ENCODE data around the gene EBI3. TPM values are rescaled to one million over a fixed set of nuclear protein-coding genes. Genes with fewer than 3 reads are reported as not detected.

The EBI3 gene
- total and polyA plus RNA-seq, 2 of the 13 experiments (the other 11 are each of a cell fraction or from before 2014, with no cell fraction given): 3.4 TPM; not detected in 1

DNA sequence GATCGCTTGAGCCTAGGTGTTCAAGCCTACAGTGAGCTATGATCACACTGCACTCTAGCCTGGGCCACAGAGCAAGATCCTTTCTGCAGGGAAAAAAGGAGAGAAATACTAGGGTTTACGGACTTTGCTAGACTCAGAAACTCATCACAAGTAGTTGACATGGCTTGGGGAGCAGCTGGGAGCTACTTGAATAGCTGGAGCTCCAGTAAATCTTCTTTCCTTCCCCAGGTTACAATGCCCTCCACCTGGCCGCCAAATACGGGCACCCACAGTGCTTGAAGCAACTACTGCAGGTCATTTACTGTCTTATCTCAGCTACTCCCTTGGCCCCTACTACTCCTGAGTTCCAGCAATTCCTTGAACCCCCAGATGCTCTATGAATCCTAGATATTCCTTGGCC lies 27.5 kb upstream of the EBI3 start:
- H3K4me3 ChIP-seq (replicated peaks in 1 of 3; ENCODE audit: insufficient read depth in 1 of 3, low read depth in 2 of 3, low read length in 3 of 3): no peak overlapping the region
- peaks cover 7 to 47% of the 10 kb centered on the region in 2 experiments; a peak in 4 of 5 replicates for H3K27me3 ChIP-seq (ENCODE audit: control insufficient read depth in 1 of 2, insufficient read depth in 2 of 2, low read length in 2 of 2)
- H3K9ac ChIP-seq (ENCODE audit: insufficient read depth, low read depth, low read length): no peak overlapping the region
- TF ChIP-seq THAP9 (CRISPR knock-in tag; IDR thresholded peaks at IDR 0.05; ENCODE audit: borderline replicate concordance): no peak
- no peak for TF ChIP-seq ZNF660 (CRISPR knock-in tag; IDR thresholded peaks at IDR 0.05; ENCODE audit: borderline replicate concordance, low read depth)
- TF ChIP-seq RBAK (CRISPR knock-in tag; IDR thresholded peaks at IDR 0.05): no peak
- TF ChIP-seq REXO4 (CRISPR knock-in tag; IDR thresholded peaks at IDR 0.05; ENCODE audit: borderline replicate concordance): no peak
- TF ChIP-seq ZNF549 (CRISPR knock-in tag; IDR thresholded peaks at IDR 0.05): no peak
- TF ChIP-seq NFE2L2 (IDR thresholded peaks at IDR 0.05; ENCODE audit: low read length): no peak
- TF ChIP-seq PHF8 (CRISPR knock-in tag; IDR thresholded peaks at IDR 0.05): no peak
- TF ChIP-seq NFIB (CRISPR knock-in tag; IDR thresholded peaks at IDR 0.05; ENCODE audit: borderline replicate concordance): no peak
- no peak for TF ChIP-seq MIXL1 (CRISPR knock-in tag; IDR thresholded peaks at IDR 0.05)
- TF ChIP-seq HNF4A (CRISPR knock-in tag; IDR thresholded peaks at IDR 0.05): no peak
- no peak for TF ChIP-seq YY1 (IDR thresholded peaks at IDR 0.05; ENCODE audit: insufficient read depth, insufficient replicate concordance, low read depth, low read length)
- TF ChIP-seq DDIT3 (CRISPR knock-in tag; IDR thresholded peaks at IDR 0.05): no peak
- TF ChIP-seq RBFOX2 (IDR thresholded peaks at IDR 0.05; ENCODE audit: low read depth, low read length): no peak
- TF ChIP-seq TBX2 (CRISPR knock-in tag; IDR thresholded peaks at IDR 0.05; ENCODE audit: borderline replicate concordance): no peak
- no TSS peak for BruUV-seq (replicated peaks)
- H3K4me1 ChIP-seq (ENCODE audit: insufficient read depth, low read length): peaks cover 14% of the 10 kb centered on the region
- H3K27ac ChIP-seq (ENCODE audit: extremely low read length, insufficient read depth, low read length): no peak overlapping the region
- no peaks in the 10 kb centered on the region for H3K9me3 ChIP-seq (ENCODE audit: low read length)
- no peak overlapping the region for H2AFZ ChIP-seq (ENCODE audit: low read length)
- CTCF ChIA-PET (ENCODE audit: low intra/inter-chr PET ratio, low total read pairs): no interaction called here
- H3K36me3 ChIP-seq (replicated peaks in 1 of 2; ENCODE audit: control insufficient read depth in 1 of 2, insufficient read depth in 2 of 2, low read length in 2 of 2): no peaks in the 10 kb centered on the region
- 9% methylated on average over 4 of the region's 4 CpGs for WGBS (ENCODE audit: low lambda C conversion rate)
- H3K4me2 ChIP-seq (ENCODE audit: low read depth, low read length): no peak overlapping the region
- DNase-seq (ENCODE audit: low spot score) (no peak), ATAC-seq (no peak), FAIRE-seq (no peak)
- POLR2A ChIA-PET: no interaction called here
- in situ Hi-C loops (cut with HindIII; ENCODE audit: extremely low pct_ligation_motif_present, low pct_unique_long_range_greater_than_20kb) (loop anchor here (5.0 to 25.0 kb wide), 2 partner anchors 214 to 339 kb away; partner anchors contain the start of genes EEF2 and ZFR2), intact Hi-C loops (cut with micrococcal nuclease; ENCODE audit: unreplicated experiment) (no loop called here)
- H4K20me1 ChIP-seq (ENCODE audit: insufficient read depth, low read length): no peaks in the 10 kb centered on the region
- no peaks in the 10 kb centered on the region for H3K79me2 ChIP-seq (ENCODE audit: insufficient read depth, low read length)
